Astrocyte of the cerebellum (primary cell): ENCODE data around the gene SLC17A4.

ENCODE experiments used
- DNase-seq: peaks from one replicate; pipeline ENCODE4 v3.0.0-alpha.2; 2011; ENCODE audit warnings: low read depth
- H3K4me3 ChIP-seq: 2 replicates; pipeline ENCODE4 v1.5.1; 2011; ENCODE audit warnings: mild to moderate bottlenecking, low read depth, low read length, moderate library complexity
- in situ Hi-C: cut with HindIII; loops from 2 replicates; pipeline ENCODE4 v1.10.0; 2017; ENCODE audit warnings: low sequenced_read_pairs
- TF ChIP-seq, protein P1 (sequence below): IDR thresholded peaks from 2 replicates; pipeline ENCODE4 v1.5.1; 2012; ENCODE audit warnings: low read length, low read depth, moderate library complexity, mild to moderate bottlenecking; ENCODE audit errors: missing control alignments

Gene SLC17A4

DNA sequence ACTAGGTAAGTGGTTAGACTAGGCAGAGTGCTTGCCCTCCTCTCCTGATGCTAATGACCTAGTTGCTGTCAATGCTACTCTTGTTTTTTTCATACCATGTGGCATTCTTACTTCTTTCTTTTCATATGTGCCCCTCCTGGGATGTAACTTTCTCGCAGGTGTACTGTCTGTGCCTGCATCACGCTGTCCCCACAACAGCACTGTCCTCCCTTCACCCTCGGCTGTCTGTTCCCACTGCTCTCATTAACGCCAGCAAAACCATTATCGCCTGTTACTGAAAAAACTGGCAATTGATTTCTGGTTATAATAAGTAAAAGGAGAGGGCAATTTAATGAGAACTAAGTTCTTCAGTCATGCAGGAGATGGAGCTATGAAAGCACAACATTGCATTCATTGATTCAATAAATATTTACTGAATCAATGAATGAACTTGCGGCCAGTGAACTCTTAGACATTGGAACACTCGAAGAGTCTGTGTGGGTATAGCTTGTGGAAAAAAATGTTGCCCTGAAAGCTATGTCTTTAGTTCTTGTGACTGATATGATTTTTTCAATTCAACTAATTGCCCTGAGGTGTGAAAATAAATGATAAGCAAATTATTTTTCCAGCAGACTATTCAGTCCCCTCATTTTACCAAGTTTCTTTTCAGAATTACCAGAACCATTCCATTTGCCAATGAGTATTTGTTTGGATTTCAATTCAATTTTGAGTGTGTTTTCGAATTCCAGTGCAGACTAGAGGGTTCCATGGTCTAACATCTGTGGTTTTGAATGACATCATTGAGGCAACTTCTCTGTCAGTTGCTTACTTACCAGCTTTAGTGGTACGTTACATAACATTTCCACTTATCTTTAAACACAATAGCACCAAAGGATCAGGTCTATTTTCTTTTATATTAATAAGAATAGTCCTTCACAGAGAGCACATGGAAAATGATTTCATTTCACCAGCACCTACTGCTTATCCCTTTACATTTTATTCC lies 2.1 kb downstream of the SLC17A4 start:
- TF ChIP-seq, protein P1, sequence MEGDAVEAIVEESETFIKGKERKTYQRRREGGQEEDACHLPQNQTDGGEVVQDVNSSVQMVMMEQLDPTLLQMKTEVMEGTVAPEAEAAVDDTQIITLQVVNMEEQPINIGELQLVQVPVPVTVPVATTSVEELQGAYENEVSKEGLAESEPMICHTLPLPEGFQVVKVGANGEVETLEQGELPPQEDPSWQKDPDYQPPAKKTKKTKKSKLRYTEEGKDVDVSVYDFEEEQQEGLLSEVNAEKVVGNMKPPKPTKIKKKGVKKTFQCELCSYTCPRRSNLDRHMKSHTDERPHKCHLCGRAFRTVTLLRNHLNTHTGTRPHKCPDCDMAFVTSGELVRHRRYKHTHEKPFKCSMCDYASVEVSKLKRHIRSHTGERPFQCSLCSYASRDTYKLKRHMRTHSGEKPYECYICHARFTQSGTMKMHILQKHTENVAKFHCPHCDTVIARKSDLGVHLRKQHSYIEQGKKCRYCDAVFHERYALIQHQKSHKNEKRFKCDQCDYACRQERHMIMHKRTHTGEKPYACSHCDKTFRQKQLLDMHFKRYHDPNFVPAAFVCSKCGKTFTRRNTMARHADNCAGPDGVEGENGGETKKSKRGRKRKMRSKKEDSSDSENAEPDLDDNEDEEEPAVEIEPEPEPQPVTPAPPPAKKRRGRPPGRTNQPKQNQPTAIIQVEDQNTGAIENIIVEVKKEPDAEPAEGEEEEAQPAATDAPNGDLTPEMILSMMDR, result no peak
- no peak for DNase-seq
- in situ Hi-C loops, result no loop called here

DNA sequence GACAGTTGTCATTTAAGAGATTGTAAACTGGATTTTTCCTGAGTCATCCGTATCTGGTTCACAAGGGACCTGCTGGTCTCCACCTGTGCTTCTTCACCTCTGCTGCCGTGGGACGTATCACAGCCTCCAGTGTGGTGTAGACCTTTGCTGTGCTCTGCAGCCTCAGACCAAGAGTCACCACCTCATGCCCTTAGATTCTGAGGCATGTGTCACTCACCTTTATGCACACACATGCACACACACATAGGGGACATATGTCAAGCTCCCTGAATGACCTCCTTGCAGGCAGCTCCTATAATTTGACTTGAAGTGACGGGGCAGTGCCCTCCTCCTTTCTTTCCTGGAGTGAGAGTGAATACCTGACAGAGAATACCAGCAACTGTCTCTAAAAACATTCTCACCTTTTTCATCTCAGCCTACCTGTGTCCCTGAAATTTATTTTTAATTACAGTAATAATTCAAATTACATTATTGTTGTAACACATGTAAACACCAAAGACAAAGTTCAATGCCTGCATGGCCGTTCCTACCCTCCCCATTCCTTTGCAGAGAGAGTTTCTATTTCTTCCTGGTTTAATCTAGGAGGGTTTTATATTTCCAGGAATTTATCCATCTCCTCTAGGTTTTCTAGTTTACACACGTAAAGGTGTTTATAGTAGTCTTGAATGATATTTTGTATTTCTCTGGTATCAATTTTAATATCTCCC lies 3.5 kb downstream of the SLC17A4 start:
- in situ Hi-C loops, result no loop called here

More for the DNA sequence above, 2.1 kb downstream of the SLC17A4 start:
- no peak overlapping the region for H3K4me3 ChIP-seq

DNA sequence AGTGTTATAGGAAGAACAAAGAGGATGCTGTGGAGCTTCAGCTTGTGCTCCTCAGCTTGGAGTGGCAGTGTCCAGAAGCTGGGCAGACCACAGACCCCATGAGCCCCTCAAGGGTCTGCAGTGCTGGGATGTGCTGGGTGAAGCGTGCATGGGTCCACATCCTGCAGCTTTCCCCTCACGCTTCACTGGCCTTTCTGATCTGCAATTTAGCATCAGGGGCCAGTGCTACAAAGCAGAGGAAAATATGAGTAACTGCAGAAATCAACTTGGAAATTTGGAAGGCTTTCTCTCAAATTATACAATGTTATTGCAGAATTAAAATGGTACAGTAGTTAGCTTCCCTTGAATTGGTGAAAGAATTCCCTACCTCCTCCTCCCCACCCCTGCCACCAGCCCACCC lies 10.1 kb downstream of the SLC17A4 start:
- in situ Hi-C loops, result no loop called here
- TF ChIP-seq, protein P1, result no peak
- H3K4me3 ChIP-seq, result no peak overlapping the region
- no peak for DNase-seq

More for the DNA sequence above, 3.5 kb downstream of the SLC17A4 start:
- TF ChIP-seq, protein P1, result no peak
- no peak overlapping the region for H3K4me3 ChIP-seq
- DNase-seq, result no peak

DNA sequence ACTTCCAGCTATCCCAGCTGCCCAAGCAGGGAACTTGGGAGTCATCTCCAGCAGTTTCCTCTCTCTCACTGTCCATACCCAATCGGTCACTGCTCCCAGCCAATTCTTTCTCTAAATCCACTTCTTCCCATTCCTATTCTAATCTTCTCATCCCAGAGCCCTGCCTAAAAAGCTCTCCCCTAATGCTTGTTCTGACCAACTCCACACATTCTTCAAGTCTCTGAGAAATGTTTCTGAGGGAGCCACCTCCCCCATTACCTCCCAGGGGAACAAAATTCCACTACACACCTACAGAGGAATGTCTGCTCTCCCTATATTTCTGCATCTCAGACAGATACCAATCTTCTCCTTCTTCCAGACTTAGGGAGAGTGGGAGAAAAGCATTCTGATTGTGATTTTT lies 14.0 kb downstream of the SLC17A4 start:
- TF ChIP-seq, protein P1, result no peak
- in situ Hi-C loops, result no loop called here
- DNase-seq, result no peak
- H3K4me3 ChIP-seq, result no peak overlapping the region

DNA sequence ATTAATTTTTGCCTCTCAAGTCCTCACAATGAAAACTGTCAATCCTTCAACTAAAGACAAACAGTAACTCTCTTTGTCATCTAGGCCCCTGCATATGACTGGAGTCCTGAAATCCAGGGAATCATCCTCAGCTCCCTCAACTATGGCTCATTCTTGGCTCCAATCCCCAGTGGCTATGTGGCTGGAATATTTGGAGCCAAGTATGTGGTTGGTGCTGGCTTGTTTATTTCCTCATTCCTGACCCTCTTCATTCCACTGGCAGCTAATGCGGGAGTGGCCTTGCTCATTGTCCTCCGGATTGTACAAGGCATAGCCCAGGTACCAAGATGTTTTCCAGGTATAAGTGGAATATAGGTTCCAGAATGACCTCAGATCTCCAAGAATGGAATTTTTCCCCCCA lies 15.4 kb downstream of the SLC17A4 start:
- TF ChIP-seq, protein P1, result no peak
- in situ Hi-C loops, result no loop called here
- no peak for DNase-seq
- H3K4me3 ChIP-seq, result no peak overlapping the region

DNA sequence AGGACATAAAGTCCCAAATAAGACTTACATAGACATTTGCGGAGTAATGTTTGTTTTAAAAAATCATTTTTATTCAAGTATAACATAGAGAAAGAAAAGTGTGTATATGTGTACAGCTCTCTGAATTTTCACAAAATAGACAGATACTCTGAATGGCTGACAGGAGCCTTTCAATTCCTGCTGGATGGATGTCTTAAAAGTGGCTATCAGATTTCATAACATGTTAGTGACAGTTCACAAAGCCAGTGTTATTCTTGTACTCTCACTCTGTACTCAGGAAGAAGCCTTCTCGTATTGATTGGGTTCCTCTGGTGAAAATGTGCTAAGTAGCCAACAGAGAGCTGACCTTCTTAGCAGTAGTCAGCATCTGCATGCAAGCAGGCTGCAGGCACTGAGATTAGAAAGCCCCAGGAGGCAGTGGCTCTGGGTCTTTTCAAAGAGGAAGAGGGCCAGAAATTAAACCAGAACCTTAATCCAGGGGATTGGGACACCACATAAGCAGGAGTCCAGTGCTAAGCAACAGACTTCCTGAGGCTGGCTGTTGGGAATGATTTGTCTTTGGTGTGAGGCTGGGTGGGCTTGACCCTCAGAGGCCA lies 19.7 kb downstream of the SLC17A4 start:
- no peak for DNase-seq
- in situ Hi-C loops, result no loop called here
- H3K4me3 ChIP-seq, result no peak overlapping the region
- TF ChIP-seq, protein P1, result no peak
